MM.1S (cell line): ENCODE results near the gene PPP1R12A.

Experiments
- EZH2 ChIP-seq: fragments of 300-600 bp; sonication (generic); optimal IDR thresholded peaks from 2 replicates; pipeline ENCODE3; 2017; ENCODE audit warnings: low read depth, mild to moderate bottlenecking, antibody characterized with exemption, low read length, mixed read lengths
- EZH2phosphoT487 ChIP-seq: fragments of 300-600 bp; sonication (generic); IDR thresholded peaks from 2 replicates; pipeline ENCODE4 v1.6.1; 2018; ENCODE audit warnings: antibody characterized with exemption, low read length
- TF ChIP-seq, protein P1 (sequence below): fragments of 300-600 bp; sonication (generic); IDR thresholded peaks from 2 replicates; pipeline ENCODE4 v1.5.1; 2016; ENCODE audit warnings: antibody characterized with exemption, low read length, mixed read lengths

DNA sequence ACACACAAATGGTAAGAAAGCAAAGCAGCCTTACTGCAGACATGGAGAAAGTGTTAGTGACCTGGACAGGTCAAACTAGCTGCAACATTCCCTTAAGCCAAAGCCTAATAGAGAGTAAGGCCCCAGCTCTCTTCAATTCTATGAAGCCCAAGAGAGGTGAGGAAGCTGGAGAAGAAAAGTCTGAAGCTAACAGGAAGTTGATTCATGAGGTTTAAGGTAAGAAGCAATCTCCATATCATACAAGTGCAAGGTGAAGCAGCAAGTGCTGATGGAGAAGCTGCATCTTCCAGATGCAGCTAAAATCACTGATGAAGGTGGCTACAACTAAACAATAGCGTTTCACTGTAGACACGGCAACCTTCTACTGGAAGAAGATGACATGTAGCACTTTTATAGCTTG is 53.5 kb downstream of the PPP1R12A start:
- TF ChIP-seq, protein P1, sequence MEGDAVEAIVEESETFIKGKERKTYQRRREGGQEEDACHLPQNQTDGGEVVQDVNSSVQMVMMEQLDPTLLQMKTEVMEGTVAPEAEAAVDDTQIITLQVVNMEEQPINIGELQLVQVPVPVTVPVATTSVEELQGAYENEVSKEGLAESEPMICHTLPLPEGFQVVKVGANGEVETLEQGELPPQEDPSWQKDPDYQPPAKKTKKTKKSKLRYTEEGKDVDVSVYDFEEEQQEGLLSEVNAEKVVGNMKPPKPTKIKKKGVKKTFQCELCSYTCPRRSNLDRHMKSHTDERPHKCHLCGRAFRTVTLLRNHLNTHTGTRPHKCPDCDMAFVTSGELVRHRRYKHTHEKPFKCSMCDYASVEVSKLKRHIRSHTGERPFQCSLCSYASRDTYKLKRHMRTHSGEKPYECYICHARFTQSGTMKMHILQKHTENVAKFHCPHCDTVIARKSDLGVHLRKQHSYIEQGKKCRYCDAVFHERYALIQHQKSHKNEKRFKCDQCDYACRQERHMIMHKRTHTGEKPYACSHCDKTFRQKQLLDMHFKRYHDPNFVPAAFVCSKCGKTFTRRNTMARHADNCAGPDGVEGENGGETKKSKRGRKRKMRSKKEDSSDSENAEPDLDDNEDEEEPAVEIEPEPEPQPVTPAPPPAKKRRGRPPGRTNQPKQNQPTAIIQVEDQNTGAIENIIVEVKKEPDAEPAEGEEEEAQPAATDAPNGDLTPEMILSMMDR: no peak
- no peak for TF ChIP-seq EZH2
- TF ChIP-seq EZH2phosphoT487: no peak
